Lower leg skin (tissue), 4 donors: ENCODE data around the gene DIP2B. TPM values are rescaled to one million over a fixed set of nuclear protein-coding genes. Genes with fewer than 3 reads are reported as not detected.
"Not testable (repeated sequence)": the region's sequence is repeated elsewhere in the genome, so short reads cannot be mapped to it uniquely, and the experiment has no call there.

ENCODE experiments used
- DNase-seq, 2 donors: peaks; one replicate each; pipeline ENCODE4 v3.0.0-alpha.2; 2019; ENCODE audit warnings: low spot score in 2 of 2
- H3K4me3 ChIP-seq: fragments of 200-600 bp; sonication (generic); 2 replicates; pipeline ENCODE4 v1.5.1; 2017; ENCODE audit warnings: mild to moderate bottlenecking, low read depth; ENCODE audit not compliant: poor library complexity, severe bottlenecking
- POLR2A ChIP-seq, 2 donors: fragments of 450-650 bp; IDR thresholded peaks; one replicate each; pipeline ENCODE4 v1.6.1; 2016 to 2017; ENCODE audit warnings: antibody characterized with exemption in 2 of 2, mild to moderate bottlenecking in 1 of 2, moderate library complexity in 1 of 2
- WGBS, 2 donors: methylation state at CpG; one replicate each; pipeline ENCODE4 v1.1.5; 2018; 5-methylcytosine and 5-hydroxymethylcytosine counted together
- intact Hi-C: fragments of 100-400 bp; cut with DNase I; formaldehyde crosslinking; loops from one replicate; pipeline ENCODE4 v1.15.0; 2023; ENCODE audit warnings: low total_unique reads
- total RNA-seq, 4 donors: library from RNA; depleted of rRNA; stranded (reverse); fragments of >200 nt; gene quantifications; one replicate each; pipeline ENCODE4 v1.1.0, GENCODE V29; 2016
- TF ChIP-seq, protein P1 (sequence below), 3 donors: fragments of 450-650 bp; IDR thresholded peaks; one replicate each; pipeline ENCODE4 v1.5.1; 2016; ENCODE audit warnings: antibody characterized with exemption in 3 of 3, mild to moderate bottlenecking in 3 of 3, moderate library complexity in 2 of 3

The DIP2B gene
- total RNA-seq, 4 donors from 2014 or later: 56.9 to 104 (median 68.6) TPM

DNA sequence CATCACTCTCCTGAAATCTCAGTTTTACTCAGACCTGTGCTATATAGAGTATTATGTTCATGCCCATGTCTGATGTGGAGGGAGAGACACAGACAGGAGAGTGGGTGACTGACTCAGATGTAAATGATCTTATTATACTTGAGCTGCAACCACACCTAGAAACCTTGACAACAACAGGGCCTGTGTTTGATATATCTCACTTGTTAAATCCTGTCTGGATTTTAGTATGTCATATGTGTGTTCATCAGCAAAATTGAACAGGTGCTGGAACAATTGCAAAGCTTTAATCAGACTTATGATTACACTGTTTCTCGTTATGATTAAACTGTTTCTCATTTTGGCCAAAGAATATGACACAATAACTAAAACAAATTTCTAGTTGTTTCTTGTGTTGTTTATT is 37.7 kb downstream of the DIP2B start:
- intact Hi-C loops: no loop called here
- 32 to 35% methylated on average over 1 of the region's 1 CpG for WGBS, 2 donors
- DNase-seq: no peak

DNA sequence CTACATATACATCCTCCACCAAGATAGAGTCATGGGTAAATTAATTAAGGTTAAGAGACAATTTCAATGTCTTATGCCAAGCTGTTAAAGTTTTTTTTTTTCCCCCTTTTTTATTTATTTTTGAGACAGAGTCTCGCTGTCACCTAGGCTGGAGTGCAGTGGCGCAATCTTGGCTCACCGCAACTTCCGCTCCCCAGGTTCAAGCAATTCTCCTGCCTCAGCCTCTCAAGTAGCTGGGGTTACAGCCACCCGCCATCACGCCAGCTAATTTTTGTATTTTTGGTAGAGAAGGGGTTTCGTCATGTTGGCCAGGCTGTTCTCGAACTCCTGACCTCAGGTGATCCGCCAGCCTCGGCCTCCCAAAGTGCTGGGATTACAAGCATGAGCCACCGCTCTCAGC is 38.4 kb downstream of the DIP2B start:
- intact Hi-C loops, DNase-seq, H3K4me3 ChIP-seq: not testable (repeated sequence)
- WGBS, 2 donors: 85 to 89% methylated on average over 11 of the region's 11 CpGs

More for the DNA sequence above, 37.7 kb downstream of the DIP2B start:
- TF ChIP-seq POLR2A (IDR thresholded peaks at IDR 0.05): no peak
- TF ChIP-seq, protein P1, sequence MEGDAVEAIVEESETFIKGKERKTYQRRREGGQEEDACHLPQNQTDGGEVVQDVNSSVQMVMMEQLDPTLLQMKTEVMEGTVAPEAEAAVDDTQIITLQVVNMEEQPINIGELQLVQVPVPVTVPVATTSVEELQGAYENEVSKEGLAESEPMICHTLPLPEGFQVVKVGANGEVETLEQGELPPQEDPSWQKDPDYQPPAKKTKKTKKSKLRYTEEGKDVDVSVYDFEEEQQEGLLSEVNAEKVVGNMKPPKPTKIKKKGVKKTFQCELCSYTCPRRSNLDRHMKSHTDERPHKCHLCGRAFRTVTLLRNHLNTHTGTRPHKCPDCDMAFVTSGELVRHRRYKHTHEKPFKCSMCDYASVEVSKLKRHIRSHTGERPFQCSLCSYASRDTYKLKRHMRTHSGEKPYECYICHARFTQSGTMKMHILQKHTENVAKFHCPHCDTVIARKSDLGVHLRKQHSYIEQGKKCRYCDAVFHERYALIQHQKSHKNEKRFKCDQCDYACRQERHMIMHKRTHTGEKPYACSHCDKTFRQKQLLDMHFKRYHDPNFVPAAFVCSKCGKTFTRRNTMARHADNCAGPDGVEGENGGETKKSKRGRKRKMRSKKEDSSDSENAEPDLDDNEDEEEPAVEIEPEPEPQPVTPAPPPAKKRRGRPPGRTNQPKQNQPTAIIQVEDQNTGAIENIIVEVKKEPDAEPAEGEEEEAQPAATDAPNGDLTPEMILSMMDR (IDR thresholded peaks at IDR 0.05): no peak
- no peak overlapping the region for H3K4me3 ChIP-seq

DNA sequence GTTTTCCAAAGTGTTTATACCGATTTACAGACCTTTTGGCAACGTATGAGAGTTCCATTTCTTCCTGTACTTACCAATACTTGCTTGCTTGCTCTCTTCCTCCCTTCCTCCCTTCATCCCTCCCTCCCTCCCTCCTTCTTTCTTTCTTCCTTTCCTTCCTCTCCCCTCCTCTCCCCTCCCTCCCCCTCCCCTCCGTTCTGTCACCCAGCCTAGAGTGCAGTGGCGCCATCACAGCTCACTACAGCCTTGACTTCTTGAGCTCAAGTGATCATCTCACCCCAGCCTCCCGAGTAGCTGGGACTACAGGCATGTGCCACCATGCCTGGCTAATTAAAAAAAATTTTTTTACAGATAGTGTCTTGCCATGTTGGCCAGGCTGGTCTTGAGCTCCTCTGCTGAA is 40.4 kb downstream of the DIP2B start:
- intact Hi-C loops: no loop called here
- TF ChIP-seq, protein P1 (IDR thresholded peaks at IDR 0.05): no peak
- no peak for TF ChIP-seq POLR2A (IDR thresholded peaks at IDR 0.05)
- WGBS, 2 donors: 76 to 77% methylated on average over 5 of the region's 5 CpGs
- H3K4me3 ChIP-seq: no peak overlapping the region
- DNase-seq: no peak

DNA sequence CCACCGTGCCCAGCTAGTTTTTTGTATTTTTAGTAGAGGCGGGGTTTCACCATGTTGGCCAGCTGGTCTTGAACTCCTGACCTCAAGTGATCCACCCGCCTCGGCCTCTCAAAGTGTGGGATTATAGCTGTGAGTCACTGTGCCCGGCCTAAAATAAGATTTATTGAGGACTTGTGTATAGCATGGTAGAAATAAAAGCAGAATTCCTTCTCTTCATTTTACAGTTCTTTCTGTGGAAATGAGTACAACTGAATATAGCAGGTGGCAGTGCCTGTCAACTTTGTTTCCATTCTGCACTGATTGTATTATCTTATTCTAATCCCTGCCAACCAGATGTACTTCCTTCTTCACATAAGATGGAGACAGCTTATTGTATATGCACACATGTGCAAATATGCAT is 41.0 kb downstream of the DIP2B start:
- DNase-seq: no peak
- intact Hi-C loops: no loop called here
- 31 to 42% methylated on average over 5 of the region's 5 CpGs for WGBS, 2 donors
- H3K4me3 ChIP-seq: no peak overlapping the region
- TF ChIP-seq, protein P1 (IDR thresholded peaks at IDR 0.05): no peak
- TF ChIP-seq POLR2A (IDR thresholded peaks at IDR 0.05): no peak

DNA sequence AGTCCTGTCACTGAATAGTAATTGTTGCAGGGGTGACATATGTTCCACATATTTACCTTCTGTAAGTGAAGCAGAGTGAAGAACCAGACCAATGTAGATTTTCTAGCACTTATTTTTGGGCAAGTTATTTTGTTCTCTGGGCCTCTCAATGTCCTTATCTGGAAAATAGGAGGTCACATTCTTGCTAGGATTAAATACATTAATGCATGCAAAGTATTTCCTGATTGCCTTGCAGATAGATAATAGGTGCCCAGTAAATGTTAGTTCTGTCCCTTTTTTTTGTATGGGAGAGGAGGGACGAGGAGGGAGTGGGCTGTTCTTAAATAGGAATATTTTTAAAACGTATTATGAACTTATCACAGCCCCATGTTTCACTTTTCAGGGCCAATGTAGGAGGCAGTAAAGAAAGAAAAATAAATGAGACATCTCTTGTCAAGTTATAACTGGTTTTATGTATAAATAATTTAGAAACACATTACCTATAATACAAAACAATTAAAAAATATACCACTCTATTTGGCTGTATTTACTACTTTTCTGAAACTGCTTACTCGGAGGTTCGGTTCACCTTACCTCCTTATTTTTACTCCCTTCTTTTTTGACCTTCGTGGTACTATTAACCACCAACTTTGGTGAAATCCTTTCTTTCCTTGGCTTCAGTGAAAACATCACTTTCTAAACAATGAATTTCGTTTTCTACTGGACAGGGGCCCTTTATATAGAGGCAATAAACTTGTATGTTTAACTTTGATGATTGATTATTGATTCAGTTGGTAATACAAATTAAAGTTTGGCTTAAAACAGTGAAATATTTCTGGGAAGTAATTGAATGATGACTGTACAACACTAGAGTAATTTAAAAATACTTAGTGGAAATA is 41.9 kb downstream of the DIP2B start:
- no peak overlapping the region for H3K4me3 ChIP-seq
- TF ChIP-seq POLR2A (IDR thresholded peaks at IDR 0.05): no peak
- TF ChIP-seq, protein P1 (IDR thresholded peaks at IDR 0.05): no peak
- intact Hi-C loops: no loop called here
- 53 to 55% methylated on average over 6 of the region's 6 CpGs for whole genome bisulfite sequencing, 2 donors
- DNase-seq: no peak

DNA sequence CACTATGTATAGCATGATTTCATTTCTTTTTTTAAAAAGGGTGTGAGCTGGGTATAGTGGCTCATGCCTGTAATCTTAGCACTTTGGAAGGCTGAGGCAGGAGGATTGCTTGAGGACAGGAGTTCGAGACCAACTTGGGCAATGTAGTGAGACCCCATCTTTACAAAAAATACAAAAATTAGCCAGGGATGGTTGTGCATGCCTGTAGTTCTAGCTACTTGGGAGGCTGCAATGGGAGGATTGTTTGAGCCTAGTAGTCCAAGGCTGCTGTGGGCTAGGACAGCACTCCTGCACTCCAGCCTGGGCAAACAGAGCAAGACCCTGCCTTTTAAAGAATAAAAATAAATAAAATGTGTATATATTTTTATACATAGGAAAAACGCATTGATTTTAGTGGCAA is 43.0 kb downstream of the DIP2B start:
- DNase-seq: no peak
- 92 to 94% methylated on average over 2 of the region's 2 CpGs for WGBS, 2 donors
- intact Hi-C loops: no loop called here
- H3K4me3 ChIP-seq: no peak overlapping the region
- no peak for TF ChIP-seq POLR2A (IDR thresholded peaks at IDR 0.05)
- TF ChIP-seq, protein P1 (IDR thresholded peaks at IDR 0.05): no peak
